Chondrocyte (in vitro differentiated cells): ENCODE measurements around the gene TGIF2LY. TPM values are rescaled to one million over a fixed set of nuclear protein-coding genes. Genes with fewer than 3 reads are reported as not detected.
"Not testable (repeated sequence)": the region's sequence is repeated elsewhere in the genome, so short reads cannot be mapped to it uniquely, and the experiment has no call there.

Experiments
- DNase-seq: peaks from one replicate; pipeline ENCODE4 v3.0.0; 2021; ENCODE audit warnings: mixed read lengths, low spot score
- H3K27ac Mint-ChIP-seq: one replicate; pipeline ENCODE4 v1.8.0; 2021; ENCODE audit warnings: mild to moderate bottlenecking, moderate library complexity, mixed read lengths; ENCODE audit not compliant: unreplicated experiment
- H3K27me3 Mint-ChIP-seq: 2 replicates; pipeline ENCODE4 v1.8.0; 2021; ENCODE audit warnings: low read depth, mixed read lengths
- H3K36me3 Mint-ChIP-seq: 2 replicates; pipeline ENCODE4 v1.8.0; 2021; ENCODE audit warnings: low read depth, mixed read lengths
- H3K4me1 Mint-ChIP-seq: 2 replicates; pipeline ENCODE4 v1.8.0; 2021; ENCODE audit warnings: low read depth, mild to moderate bottlenecking, mixed read lengths
- H3K4me3 Mint-ChIP-seq: one replicate; pipeline ENCODE4 v1.8.0; 2021; ENCODE audit warnings: mild to moderate bottlenecking, moderate library complexity, mixed read lengths; ENCODE audit not compliant: unreplicated experiment
- H3K9me3 Mint-ChIP-seq: 2 replicates; pipeline ENCODE4 v1.8.0; 2021; ENCODE audit warnings: low read depth, mixed read lengths
- long read RNA-seq: library from polyadenylated mRNA; stranded (forward); transcript quantifications from one replicate; pipeline ENCODE4 v2.0.0, GENCODE V29; 2021
- total RNA-seq: library from RNA; stranded (reverse); gene quantifications from 3 replicates; pipeline ENCODE4 v1.2.1, GENCODE V29; 2021

The TGIF2LY gene
- not detected in 3 replicates for total RNA-seq
- long read RNA-seq, result 0 reads

DNA sequence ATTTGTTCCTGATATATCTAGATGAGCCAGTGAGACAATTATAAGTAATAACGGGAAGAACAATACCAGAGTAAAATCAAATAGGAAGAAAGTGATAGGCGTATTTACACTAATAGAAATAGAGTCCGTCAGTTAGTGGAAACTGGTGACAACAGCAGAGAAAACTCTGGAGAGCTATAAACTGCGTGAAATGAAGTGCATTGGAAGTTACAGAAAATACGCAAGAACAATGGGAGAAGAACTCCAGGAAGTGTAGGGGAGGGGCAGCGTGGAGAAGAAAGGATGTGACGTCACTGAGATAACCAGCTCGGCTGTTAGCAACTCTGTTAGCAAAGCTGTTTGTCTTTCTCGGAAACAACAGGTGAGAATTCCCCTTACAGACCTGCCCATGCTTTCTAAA lies at the start of gene TGIF2LY:
TSS of gene TGIF2LY (plus strand) at position 301 of the 400 bp plus-strand sequence. CDS start 178 bp downstream, outside the sequence.
- not testable (repeated sequence) for H3K9me3 Mint-ChIP-seq, H3K27me3 Mint-ChIP-seq, H3K4me1 Mint-ChIP-seq, H3K36me3 Mint-ChIP-seq, DNase-seq, H3K4me3 Mint-ChIP-seq, H3K27ac Mint-ChIP-seq
